Measurements from ENCODE around the gene EDC3. TPM values are rescaled to one million over a fixed set of nuclear protein-coding genes. Genes with fewer than 3 reads are reported as not detected.
"Not testable (repeated sequence)": the region's sequence is repeated elsewhere in the genome, so short reads cannot be mapped to it uniquely, and the experiment has no call there.

EDC3 gene
- total RNA-seq, 1 experiment from 2014 or later: 62.0 TPM

DNA sequence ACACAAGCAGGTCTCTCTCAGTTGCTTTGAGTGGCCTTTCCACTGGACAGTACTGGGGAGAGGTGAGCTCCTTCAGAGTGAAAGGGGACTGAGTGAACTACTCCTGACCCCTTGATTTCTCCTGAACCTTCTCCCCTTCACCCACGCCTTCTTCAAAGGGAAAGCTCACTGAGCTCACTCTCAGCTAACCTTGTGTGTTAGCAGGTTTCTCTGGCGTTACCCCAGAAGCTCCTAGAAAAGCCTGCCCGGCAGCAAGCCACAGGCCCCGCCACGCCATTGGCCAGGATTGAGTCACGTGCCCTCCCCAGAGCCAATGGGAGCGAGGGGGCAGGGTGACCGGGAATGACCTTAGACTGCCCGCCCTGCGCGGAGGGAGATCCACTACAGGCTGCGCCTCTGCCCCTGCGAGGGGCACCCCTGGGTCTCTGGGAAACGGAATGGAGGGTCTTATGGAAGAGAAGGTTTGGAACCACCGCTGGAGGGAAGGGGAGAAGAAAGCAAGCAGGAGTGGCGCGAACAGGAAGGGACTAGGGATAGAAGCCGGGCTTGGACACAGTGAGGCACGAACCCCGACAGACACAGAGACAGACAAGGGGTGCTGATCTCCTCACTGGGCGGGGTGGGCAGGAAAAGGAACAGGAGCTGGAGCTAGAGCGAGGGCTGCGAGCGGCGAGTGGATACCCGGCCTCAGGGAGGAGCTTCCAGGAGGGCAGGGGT, 97.5 kb downstream of the EDC3 start:
- peak; percentile 93 to 94 for DNase-seq
- no TSS peak for BruUV-seq (replicated peaks)
- CTCF ChIA-PET: interaction anchor here (0.6 to 1.1 kb wide), 5 partner anchors 16 to 387 kb away, joined by 3 to 8 read pairs (median 4); no protein-coding TSS in a partner anchor
- Mint-ChIP-seq H3K4me1 (ENCODE audit: low read depth, unreplicated experiment) (peaks cover 11% of the 10 kb centered on the region), H3K36me3 (ENCODE audit: insufficient read depth, unreplicated experiment) (peaks cover 36% of the 10 kb centered on the region), H3K27ac (ENCODE audit: unreplicated experiment) (peak overlapping the region; percentile 91), H3K9me3 (ENCODE audit: unreplicated experiment) (no peaks in the 10 kb centered on the region), H3K27me3 (ENCODE audit: insufficient read depth, unreplicated experiment) (no peaks in the 10 kb centered on the region), H3K4me3 (ENCODE audit: unreplicated experiment) (peak overlapping the region; percentile 88)
- Histone ChIP-seq H3K36me3 (ENCODE audit: control insufficient read depth, insufficient read depth, low read length) (no peaks in the 10 kb centered on the region; the same call in 1 of the 2 replicates), H3K27me3 (replicated peaks; ENCODE audit: control insufficient read depth, insufficient read depth, low read length) (no peaks in the 10 kb centered on the region), H3K4me1 (peaks cover 10% of the 10 kb centered on the region), H3K4me3 (ENCODE audit: low read depth, low read length) (peak overlapping the region; percentile 53), H3K9me3 (no peaks in the 10 kb centered on the region)
- TF ChIP-seq, protein P1, sequence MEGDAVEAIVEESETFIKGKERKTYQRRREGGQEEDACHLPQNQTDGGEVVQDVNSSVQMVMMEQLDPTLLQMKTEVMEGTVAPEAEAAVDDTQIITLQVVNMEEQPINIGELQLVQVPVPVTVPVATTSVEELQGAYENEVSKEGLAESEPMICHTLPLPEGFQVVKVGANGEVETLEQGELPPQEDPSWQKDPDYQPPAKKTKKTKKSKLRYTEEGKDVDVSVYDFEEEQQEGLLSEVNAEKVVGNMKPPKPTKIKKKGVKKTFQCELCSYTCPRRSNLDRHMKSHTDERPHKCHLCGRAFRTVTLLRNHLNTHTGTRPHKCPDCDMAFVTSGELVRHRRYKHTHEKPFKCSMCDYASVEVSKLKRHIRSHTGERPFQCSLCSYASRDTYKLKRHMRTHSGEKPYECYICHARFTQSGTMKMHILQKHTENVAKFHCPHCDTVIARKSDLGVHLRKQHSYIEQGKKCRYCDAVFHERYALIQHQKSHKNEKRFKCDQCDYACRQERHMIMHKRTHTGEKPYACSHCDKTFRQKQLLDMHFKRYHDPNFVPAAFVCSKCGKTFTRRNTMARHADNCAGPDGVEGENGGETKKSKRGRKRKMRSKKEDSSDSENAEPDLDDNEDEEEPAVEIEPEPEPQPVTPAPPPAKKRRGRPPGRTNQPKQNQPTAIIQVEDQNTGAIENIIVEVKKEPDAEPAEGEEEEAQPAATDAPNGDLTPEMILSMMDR (IDR thresholded peaks at IDR 0.05; ENCODE audit: insufficient read depth in 1 of 2, low read depth in 1 of 2, low read length in 1 of 2, severe bottlenecking in 1 of 2, unreplicated experiment in 1 of 2): no peak
- intact Hi-C loops (cut with micrococcal nuclease; ENCODE audit: unreplicated experiment): loop anchor here (2.0 kb wide), 2 partner anchors 17 to 57 kb away; partner anchors contain the start of genes ARID3B and CLK3
- POLR2A ChIA-PET: interaction anchor here (0.6 to 1.5 kb wide), 9 partner anchors 9 to 162 kb away, joined by 3 to 11 read pairs (median 4); partner anchors contain the start of gene CLK3

DNA sequence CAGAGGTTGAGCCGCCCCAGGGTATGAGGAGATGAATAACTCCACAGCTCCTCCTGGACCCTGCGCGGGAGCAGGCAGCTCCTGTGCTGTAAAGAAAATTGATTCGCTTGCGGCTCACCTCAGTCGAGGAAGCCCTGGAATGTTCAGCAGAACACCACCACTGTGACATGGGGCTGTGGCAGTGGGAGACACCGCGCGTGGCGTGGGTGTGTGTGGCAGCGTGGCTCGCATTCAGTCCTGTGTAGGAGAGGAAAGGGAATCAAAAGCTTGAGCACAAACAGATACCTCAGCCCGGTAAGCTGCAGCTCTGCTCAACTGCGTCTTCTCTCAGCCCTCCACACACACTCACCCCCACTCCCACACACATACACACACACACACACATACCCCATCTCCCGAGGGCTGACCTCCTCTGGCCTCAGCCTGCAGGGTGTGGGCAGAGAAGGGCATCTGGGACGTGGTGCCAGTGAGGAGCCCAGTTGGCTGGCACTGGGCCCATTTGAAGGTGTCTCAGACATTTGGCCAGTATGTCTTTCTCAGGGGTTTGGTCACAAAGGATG, 98.6 kb downstream of the EDC3 start:
- BruUV-seq (replicated peaks); H3K4me1 ChIP-seq; H3K27me3 ChIP-seq (replicated peaks; ENCODE audit: control insufficient read depth, insufficient read depth, low read length); intact Hi-C loops (cut with micrococcal nuclease; ENCODE audit: unreplicated experiment); H3K4me3 ChIP-seq (ENCODE audit: low read depth, low read length); DNase-seq; H3K27ac Mint-ChIP-seq (ENCODE audit: unreplicated experiment); H3K4me3 Mint-ChIP-seq (ENCODE audit: unreplicated experiment); H3K36me3 ChIP-seq (ENCODE audit: control insufficient read depth, insufficient read depth, low read length); H3K9me3 ChIP-seq; H3K9me3 Mint-ChIP-seq (ENCODE audit: unreplicated experiment); H3K27me3 Mint-ChIP-seq (ENCODE audit: insufficient read depth, unreplicated experiment): not testable (repeated sequence)
- CTCF ChIA-PET: interaction anchor here (1.1 kb wide), 1 partner anchor 174 kb away, joined by 8 read pairs; no protein-coding TSS in a partner anchor
- POLR2A ChIA-PET: interaction anchor here (1.1 kb wide), 1 partner anchor 12 kb away, joined by 3 read pairs; no protein-coding TSS in a partner anchor
- peaks cover 13% of the 10 kb centered on the region for H3K4me1 Mint-ChIP-seq (ENCODE audit: low read depth, unreplicated experiment)
- peaks cover 47% of the 10 kb centered on the region for H3K36me3 Mint-ChIP-seq (ENCODE audit: insufficient read depth, unreplicated experiment)

DNA sequence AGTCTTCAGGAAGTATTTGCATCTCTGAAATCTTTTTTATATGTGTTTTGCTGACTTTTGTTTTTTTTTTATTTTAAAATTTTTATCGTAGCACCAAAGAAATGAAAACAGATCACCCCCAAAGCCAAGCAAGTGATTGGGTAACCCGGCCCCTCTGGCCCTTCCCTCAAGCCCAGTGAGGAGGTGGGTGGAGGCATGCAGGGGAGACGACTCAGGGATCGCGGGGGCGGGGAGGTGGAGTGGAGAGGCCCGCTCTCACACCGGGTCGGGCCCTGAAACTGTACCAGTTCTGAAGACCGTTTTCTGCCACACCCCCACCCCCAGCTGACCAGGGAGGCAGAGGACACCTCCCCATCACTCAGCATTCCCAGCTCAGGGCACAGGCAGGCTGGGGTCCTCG, 99.1 kb downstream of the EDC3 start:
- CTCF ChIA-PET; H3K4me3 ChIP-seq (ENCODE audit: low read depth, low read length); H3K9me3 Mint-ChIP-seq (ENCODE audit: unreplicated experiment); H3K36me3 ChIP-seq (ENCODE audit: control insufficient read depth, insufficient read depth, low read length); H3K9me3 ChIP-seq; H3K27me3 Mint-ChIP-seq (ENCODE audit: insufficient read depth, unreplicated experiment); POLR2A ChIA-PET; intact Hi-C loops (cut with micrococcal nuclease; ENCODE audit: unreplicated experiment); H3K4me3 Mint-ChIP-seq (ENCODE audit: unreplicated experiment); H3K27ac Mint-ChIP-seq (ENCODE audit: unreplicated experiment); BruUV-seq (replicated peaks); H3K27me3 ChIP-seq (replicated peaks; ENCODE audit: control insufficient read depth, insufficient read depth, low read length); DNase-seq: not testable (repeated sequence)
- peaks cover 13% of the 10 kb centered on the region for H3K4me1 ChIP-seq
- Mint-ChIP-seq H3K36me3 (ENCODE audit: insufficient read depth, unreplicated experiment) (peaks cover 52% of the 10 kb centered on the region), H3K4me1 (ENCODE audit: low read depth, unreplicated experiment) (peaks cover 18% of the 10 kb centered on the region)

DNA sequence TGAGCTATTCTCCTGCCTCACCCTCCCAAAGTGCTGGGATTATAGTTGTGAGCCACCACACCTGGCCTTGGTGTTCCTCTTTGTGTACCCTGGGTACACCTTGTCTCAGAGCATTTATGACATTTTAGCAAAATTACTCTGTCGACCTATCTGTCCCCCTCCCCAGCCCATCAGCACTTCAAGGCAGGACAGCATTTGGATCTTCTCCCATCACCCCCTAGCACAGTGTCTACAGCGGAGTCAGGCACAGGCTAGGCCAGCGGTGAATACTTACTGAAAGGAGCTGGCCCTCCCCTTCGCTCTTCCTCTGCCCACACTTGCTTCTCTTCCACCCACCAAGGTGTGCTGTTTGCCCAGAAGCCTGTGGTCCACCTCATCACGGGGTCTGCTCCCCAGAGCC, 100.6 kb downstream of the EDC3 start:
- Mint-ChIP-seq H3K4me3 (ENCODE audit: unreplicated experiment) (no peak overlapping the region), H3K36me3 (ENCODE audit: insufficient read depth, unreplicated experiment) (peaks cover 61% of the 10 kb centered on the region), H3K27ac (ENCODE audit: unreplicated experiment) (no peak overlapping the region), H3K27me3 (ENCODE audit: insufficient read depth, unreplicated experiment) (no peaks in the 10 kb centered on the region), H3K4me1 (ENCODE audit: low read depth, unreplicated experiment) (peaks cover 18% of the 10 kb centered on the region), H3K9me3 (ENCODE audit: unreplicated experiment) (no peaks in the 10 kb centered on the region)
- ChIA-PET CTCF (no interaction called here), POLR2A (no interaction called here)
- H3K4me1 ChIP-seq: peaks cover 15% of the 10 kb centered on the region
- no peak for DNase-seq
- TF ChIP-seq, protein P1 (IDR thresholded peaks at IDR 0.05; ENCODE audit: insufficient read depth in 1 of 2, low read depth in 1 of 2, low read length in 1 of 2, severe bottlenecking in 1 of 2, unreplicated experiment in 1 of 2): no peak
- no peaks in the 10 kb centered on the region for H3K9me3 ChIP-seq
- no peak overlapping the region for H3K4me3 ChIP-seq (ENCODE audit: low read depth, low read length)
- H3K36me3 ChIP-seq (ENCODE audit: control insufficient read depth, insufficient read depth, low read length): peaks cover 2% of the 10 kb centered on the region
- no peaks in the 10 kb centered on the region for H3K27me3 ChIP-seq (replicated peaks; ENCODE audit: control insufficient read depth, insufficient read depth, low read length)
- intact Hi-C loops (cut with micrococcal nuclease; ENCODE audit: unreplicated experiment): no loop called here
- BruUV-seq (replicated peaks): no TSS peak

Measured in Caco-2 (cell line).